T1000 (cell line): ENCODE measurements around the gene MRPS24.
"Not testable (repeated sequence)": the region's sequence is repeated elsewhere in the genome, so short reads cannot be mapped to it uniquely, and the experiment has no call there.

Experiments
- DNase-seq: peaks from one replicate; lab custom pipeline; 2025; ENCODE audit warnings: mixed read lengths; lab: John Stamatoyannopoulos, UW

The MRPS24 gene

GRCh38 chr7:43838201-43838658, 31.1 kb downstream of the MRPS24 start:
- no peak for DNase-seq

- DNase-seq = peak; percentile 45
Measured at GRCh38 chr7:43834463-43835251, 34.7 kb downstream of the MRPS24 start.

GRCh38 chr7:43830917-43831316, 38.4 kb downstream of the MRPS24 start:
- DNase-seq = not testable (repeated sequence)

- no peak for DNase-seq
Measured at GRCh38 chr7:43825391-43825808, 43.9 kb downstream of the MRPS24 start.

- DNase-seq = no peak
Measured at GRCh38 chr7:43824963-43825362, 44.4 kb downstream of the MRPS24 start.

- not testable (repeated sequence) for DNase-seq
Measured at GRCh38 chr7:43824513-43824912, 44.8 kb downstream of the MRPS24 start.

GRCh38 chr7:43823941-43824340, 45.4 kb downstream of the MRPS24 start:
- no peak for DNase-seq

- DNase-seq = not testable (repeated sequence)
Measured at GRCh38 chr7:43823425-43823824, 45.9 kb downstream of the MRPS24 start.
